Hepatocyte (in vitro differentiated cells): ENCODE measurements around the gene IMP3. TPM values are rescaled to one million over a fixed set of nuclear protein-coding genes. Genes with fewer than 3 reads are reported as not detected.

Experiments
- DNase-seq: peaks from one replicate; pipeline ENCODE4 v3.0.0-alpha.2; 2016; ENCODE audit warnings: low spot score
- H2AFZ ChIP-seq: fragments of 200-600 bp; sonication (generic); 2 replicates; pipeline ENCODE4 v1.6.0; 2016; ENCODE audit warnings: antibody characterized with exemption, mild to moderate bottlenecking
- H3K27ac ChIP-seq: fragments of 200-600 bp; sonication (generic); 2 replicates; pipeline ENCODE4 v1.5.1; 2016; ENCODE audit warnings: mild to moderate bottlenecking
- H3K27me3 ChIP-seq: fragments of 200-600 bp; sonication (generic); 2 replicates; pipeline ENCODE4 v1.6.1; 2016
- H3K36me3 ChIP-seq: fragments of 200-600 bp; sonication (generic); replicated peaks from 2 replicates; pipeline ENCODE4 v1.5.1; 2016; ENCODE audit warnings: low read depth; ENCODE audit not compliant: insufficient read depth
- H3K4me1 ChIP-seq: fragments of 200-600 bp; sonication (generic); 2 replicates; pipeline ENCODE4 v1.5.1; 2016; ENCODE audit warnings: mild to moderate bottlenecking, moderate library complexity; ENCODE audit not compliant: insufficient read depth
- H3K4me2 ChIP-seq: fragments of 200-600 bp; sonication (generic); 2 replicates; pipeline ENCODE4 v1.6.0; 2016
- H3K4me3 ChIP-seq: fragments of 200-600 bp; sonication (generic); 2 replicates; pipeline ENCODE4 v1.5.1; 2016; ENCODE audit warnings: mild to moderate bottlenecking
- H3K79me2 ChIP-seq: fragments of 200-600 bp; sonication (generic); 2 replicates; pipeline ENCODE4 v1.6.0; 2017; ENCODE audit warnings: mild to moderate bottlenecking
- H3K9me2 ChIP-seq: fragments of 200-600 bp; sonication (generic); replicated peaks from 2 replicates; pipeline ENCODE4 v1.6.0; 2017; ENCODE audit warnings: mild to moderate bottlenecking; ENCODE audit not compliant: insufficient read depth
- H3K9me3 ChIP-seq: fragments of 200-600 bp; sonication (generic); 2 replicates; pipeline ENCODE4 v1.5.1; 2016; ENCODE audit warnings: low read depth, mild to moderate bottlenecking
- H4K20me1 ChIP-seq: fragments of 200-600 bp; sonication (generic); 2 replicates; pipeline ENCODE4 v1.6.0; 2016; ENCODE audit warnings: mild to moderate bottlenecking; ENCODE audit not compliant: insufficient read depth, poor library complexity, severe bottlenecking
- CTCF ChIP-seq: fragments of 200-600 bp; sonication (generic); IDR thresholded peaks from 2 replicates; pipeline ENCODE4 v1.5.1; 2016; ENCODE audit warnings: antibody characterized with exemption, mild to moderate bottlenecking; ENCODE audit not compliant: poor library complexity
- EZH2 ChIP-seq: fragments of 200-600 bp; sonication (generic); IDR thresholded peaks from 2 replicates; pipeline ENCODE4 v1.6.1; 2016; ENCODE audit warnings: antibody characterized with exemption, mild to moderate bottlenecking, borderline replicate concordance
- EZH2phosphoT487 ChIP-seq: fragments of 200-600 bp; sonication (generic); IDR thresholded peaks from one replicate; pipeline ENCODE4 v1.6.1; 2018; ENCODE audit warnings: antibody characterized with exemption, mild to moderate bottlenecking, low read depth, moderate library complexity; ENCODE audit not compliant: unreplicated experiment, severe bottlenecking
- WGBS: methylation state at CpG from one replicate; pipeline ENCODE4 v1.1.6; 2016; ENCODE audit warnings: low lambda C conversion rate; ENCODE audit errors: missing lambda C conversion rate; 5-methylcytosine and 5-hydroxymethylcytosine counted together
- polyA plus RNA-seq: library from polyadenylated mRNA; unstranded; fragments of >200 nt; fragmentation: Nextera tagmentation; extraction: Ambion mirVana; gene quantifications from 2 replicates; pipeline ENCODE4 v1.2.1, GENCODE V29; 2016
- total RNA-seq: library from RNA; depleted of rRNA; stranded (reverse); fragments of >200 nt; gene quantifications from 2 replicates; pipeline ENCODE4 v1.2.3, GENCODE V29; 2014

IMP3 gene
- total and polyA plus RNA-seq, 2 experiments from 2014 or later: 144 to 155 TPM

DNA sequence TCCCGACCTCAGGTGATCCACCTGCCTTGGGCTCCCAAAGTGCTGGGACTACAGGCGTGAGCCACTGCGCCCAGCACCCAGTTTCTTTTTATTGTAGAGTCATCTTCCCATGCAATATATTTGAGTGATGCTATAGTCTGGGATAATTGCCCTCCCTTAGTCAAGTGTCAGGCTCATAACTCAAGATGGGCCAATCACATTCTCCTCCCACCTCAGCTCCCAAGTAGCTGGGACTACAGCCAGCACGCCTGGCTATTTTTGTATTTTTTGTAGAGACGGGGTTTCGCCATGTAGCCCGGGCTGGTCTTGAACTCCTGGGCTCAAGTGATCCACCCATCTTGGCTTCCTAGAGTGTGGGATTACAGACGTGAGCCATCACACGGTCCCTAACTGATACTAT lies 45.7 kb downstream of the IMP3 start:
- peaks cover 3% of the 10 kb centered on the region for H3K4me1 ChIP-seq
- no peaks in the 10 kb centered on the region for H3K27me3 ChIP-seq

GRCh38 chr15:75591655-75592364 lies 48.2 kb downstream of the IMP3 start:
- no peak overlapping the region for H2AFZ ChIP-seq
- TF ChIP-seq EZH2 (no peak), CTCF (no peak), EZH2phosphoT487 (no peak)
- WGBS: 69% methylated on average over 4 of the region's 4 CpGs
- no peaks in the 10 kb centered on the region for H3K27me3 ChIP-seq
- no peaks in the 10 kb centered on the region for H3K9me3 ChIP-seq
- H3K27ac ChIP-seq: no peak overlapping the region
- H3K4me2 ChIP-seq: no peak overlapping the region
- peaks cover 5% of the 10 kb centered on the region for H3K36me3 ChIP-seq
- no peak overlapping the region for H3K4me3 ChIP-seq
- H4K20me1 ChIP-seq: no peaks in the 10 kb centered on the region
- no peaks in the 10 kb centered on the region for H3K4me1 ChIP-seq
- H3K9me2 ChIP-seq: no peaks in the 10 kb centered on the region
- no peaks in the 10 kb centered on the region for H3K79me2 ChIP-seq
- DNase-seq: no peak

More for the DNA sequence above, 45.7 kb downstream of the IMP3 start:
- H3K79me2 ChIP-seq: no peaks in the 10 kb centered on the region
- peaks cover 5% of the 10 kb centered on the region for H3K36me3 ChIP-seq
- no peak overlapping the region for H2AFZ ChIP-seq
- WGBS: 96% methylated on average over 9 of the region's 9 CpGs
- TF ChIP-seq CTCF: no peak
- no peak for TF ChIP-seq EZH2
- TF ChIP-seq EZH2phosphoT487: no peak
- H4K20me1 ChIP-seq: no peaks in the 10 kb centered on the region
- no peak overlapping the region for H3K27ac ChIP-seq
- no peaks in the 10 kb centered on the region for H3K9me2 ChIP-seq
- no peak for DNase-seq
- H3K4me2 ChIP-seq: no peak overlapping the region
- no peaks in the 10 kb centered on the region for H3K9me3 ChIP-seq
- no peak overlapping the region for H3K4me3 ChIP-seq

DNA sequence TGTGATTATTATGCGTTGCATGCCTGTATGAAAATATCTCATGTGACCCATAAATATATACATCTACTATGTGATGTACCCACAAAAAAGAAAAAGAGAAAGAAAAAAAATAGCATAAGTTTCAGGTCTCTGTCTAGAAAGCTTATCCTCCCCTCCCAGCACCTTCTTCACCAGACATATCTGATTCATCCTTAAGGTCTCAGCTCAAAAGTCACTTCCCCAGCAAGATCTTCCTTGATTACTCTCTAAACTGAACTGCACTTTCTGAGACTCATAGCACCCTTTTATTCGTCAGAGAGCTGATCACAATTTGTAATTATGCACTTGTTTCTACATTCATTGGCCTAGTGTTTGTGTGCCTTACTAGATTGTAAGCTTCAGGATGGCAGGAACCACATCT lies 49.8 kb downstream of the IMP3 start:
- WGBS: 91% methylated on average over 2 of the region's 2 CpGs
- H3K9me3 ChIP-seq: no peaks in the 10 kb centered on the region
- H3K9me2 ChIP-seq: no peaks in the 10 kb centered on the region
- H3K27ac ChIP-seq: no peak overlapping the region
- no peak overlapping the region for H2AFZ ChIP-seq
- no peaks in the 10 kb centered on the region for H3K4me1 ChIP-seq
- no peak for TF ChIP-seq EZH2
- TF ChIP-seq EZH2phosphoT487: no peak
- TF ChIP-seq CTCF: no peak
- H3K27me3 ChIP-seq: no peaks in the 10 kb centered on the region
- no peak for DNase-seq
- no peaks in the 10 kb centered on the region for H3K36me3 ChIP-seq
- no peak overlapping the region for H3K4me2 ChIP-seq
- no peak overlapping the region for H3K4me3 ChIP-seq
- no peaks in the 10 kb centered on the region for H4K20me1 ChIP-seq
- H3K79me2 ChIP-seq: no peaks in the 10 kb centered on the region

Other genes with a start within 250 kb of the IMP3 start
- 28.8 and 35.8 TPM in 2 replicates for gene SIN3A, start 188.5 kb downstream of the IMP3 start, total RNA-seq
- 13.3 and 16.5 TPM in 2 replicates for gene SIN3A, start 188.5 kb downstream of the IMP3 start, polyA plus RNA-seq
- 24.0 and 27.4 TPM in 2 replicates for gene PTPN9, start 60.9 kb downstream of the IMP3 start, total RNA-seq
- 19.6 and 23.3 TPM in 2 replicates for gene PTPN9, start 60.9 kb downstream of the IMP3 start, polyA plus RNA-seq
- 25.2 and 25.6 TPM in 2 replicates for gene SNUPN, start 14.5 kb downstream of the IMP3 start, total RNA-seq
- gene SNUPN, start 14.5 kb downstream of the IMP3 start, polyA plus RNA-seq: 28.8 and 33.2 TPM in 2 replicates
- gene SNX33, start 7.7 kb upstream of the IMP3 start, total RNA-seq: 14.8 and 17.8 TPM in 2 replicates
- gene SNX33, start 7.7 kb upstream of the IMP3 start, polyA plus RNA-seq: 21.1 and 21.8 TPM in 2 replicates
- gene CSPG4, start 72.6 kb upstream of the IMP3 start, total RNA-seq: 3.2 and 6.4 TPM in 2 replicates
- gene CSPG4, start 72.6 kb upstream of the IMP3 start, polyA plus RNA-seq: 7.8 and 8.6 TPM in 2 replicates
- gene UBE2Q2, start 203.2 kb upstream of the IMP3 start, total RNA-seq: 50.9 TPM in 2 replicates
- gene UBE2Q2, start 203.2 kb upstream of the IMP3 start, polyA plus RNA-seq: 27.9 and 30.7 TPM in 2 replicates